ENCODE measurements around the gene HDAC9.
"Not testable (repeated sequence)": the region's sequence is repeated elsewhere in the genome, so short reads cannot be mapped to it uniquely, and the experiment has no call there.

HDAC9 gene

GRCh38 chr7:18667466-18667865, 171.9 kb downstream of the HDAC9 start:
- no peak for DNase-seq

GRCh38 chr7:18671176-18671575, 175.6 kb downstream of the HDAC9 start:
- DNase-seq = no peak

DNA sequence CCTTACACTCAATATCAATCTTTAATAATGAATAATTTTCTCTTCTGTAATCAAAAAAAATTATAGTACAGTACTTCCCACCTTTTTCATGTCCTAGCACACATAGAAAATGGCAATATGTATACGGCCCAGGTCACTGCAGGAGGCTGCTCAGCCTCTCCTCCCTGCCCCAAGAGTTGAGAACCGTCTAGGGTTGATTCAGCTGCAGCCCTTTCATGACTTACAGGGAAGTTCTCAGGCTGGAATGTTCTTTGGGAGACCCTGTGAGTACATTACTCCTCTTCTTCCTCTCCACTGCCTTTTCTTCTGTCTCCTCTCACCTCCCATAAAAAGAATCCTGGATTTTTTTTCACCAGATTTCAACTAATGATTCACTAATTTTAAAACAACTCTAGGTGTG, 180.0 kb downstream of the HDAC9 start:
- no peak for DNase-seq

GRCh38 chr7:18679261-18679660, 183.7 kb downstream of the HDAC9 start:
- no peak for DNase-seq

GRCh38 chr7:18680576-18680975, 185.0 kb downstream of the HDAC9 start:
- DNase-seq = no peak

- no peak for DNase-seq
These were observed 189.4 kb downstream of the HDAC9 start for GRCh38 chr7:18684916-18685315.

GRCh38 chr7:18685971-18686370, 190.4 kb downstream of the HDAC9 start:
- DNase-seq = no peak

GRCh38 chr7:18689551-18689950, 194.0 kb downstream of the HDAC9 start:
- DNase-seq = no peak

- no peak for DNase-seq
These were observed 197.9 kb downstream of the HDAC9 start for GRCh38 chr7:18693406-18693805.

DNA sequence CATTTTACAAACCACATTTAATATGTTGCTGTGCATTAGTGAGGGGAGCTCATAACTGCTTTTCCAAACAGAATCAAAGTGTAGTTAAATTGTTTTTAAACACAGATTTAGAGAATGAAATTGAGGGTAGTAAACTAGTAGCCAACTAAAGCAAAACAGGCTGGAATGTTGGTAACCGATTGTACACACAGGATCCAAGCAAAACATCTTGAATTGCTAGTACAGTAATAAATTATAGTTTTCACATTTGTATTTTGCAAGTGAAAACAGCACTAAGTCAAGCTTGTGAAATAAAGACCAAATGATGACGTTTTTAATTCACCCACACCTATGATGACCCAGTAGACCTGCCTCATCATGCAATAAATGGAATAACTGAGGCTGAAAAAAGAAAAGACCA, 198.3 kb downstream of the HDAC9 start:
- DNase-seq = no peak

- no peak for DNase-seq
These were observed 198.9 kb downstream of the HDAC9 start for GRCh38 chr7:18694484-18694883.

DNA sequence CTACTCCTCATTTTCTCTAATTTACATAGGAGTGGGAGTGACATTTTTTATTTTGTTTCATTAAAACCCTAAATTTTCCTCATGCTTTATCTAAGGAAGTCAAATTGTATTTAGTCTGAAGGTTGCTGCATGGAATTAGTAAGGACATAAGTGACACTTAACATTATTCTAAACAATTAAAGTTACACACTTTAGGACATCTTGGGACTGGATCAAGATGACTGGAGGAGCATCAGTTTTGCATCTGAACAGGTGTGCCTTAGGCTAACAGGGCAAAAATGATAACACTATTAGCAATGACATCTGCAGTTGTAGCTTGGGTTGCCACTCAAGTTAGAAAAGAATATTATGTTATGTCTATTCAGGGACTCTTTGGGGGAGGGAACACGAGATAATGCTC, 199.4 kb downstream of the HDAC9 start:
- no peak for DNase-seq

DNA sequence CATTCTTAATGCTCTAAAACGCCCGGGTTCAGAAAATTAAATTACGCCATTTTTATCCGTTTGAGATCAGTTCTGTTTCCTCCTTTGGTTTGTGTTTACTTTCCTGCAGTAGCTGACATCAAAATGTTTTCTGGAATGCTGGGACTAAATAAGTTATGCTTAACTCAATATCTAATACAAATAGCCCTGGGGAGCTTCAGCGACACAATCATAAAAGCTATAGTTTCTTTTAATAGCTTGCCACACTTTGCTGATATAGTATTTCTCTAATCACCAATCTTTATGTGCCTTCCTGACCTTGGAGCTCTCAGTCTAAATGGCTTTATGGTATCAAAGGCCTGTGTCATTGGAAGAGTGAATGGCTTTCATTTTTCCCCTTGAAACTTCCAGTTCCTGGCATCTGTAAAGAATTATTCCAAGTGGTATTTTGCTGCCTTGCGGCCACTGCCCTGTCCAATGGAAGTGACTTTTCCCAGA, 202.7 kb downstream of the HDAC9 start:
- no peak for DNase-seq

DNA sequence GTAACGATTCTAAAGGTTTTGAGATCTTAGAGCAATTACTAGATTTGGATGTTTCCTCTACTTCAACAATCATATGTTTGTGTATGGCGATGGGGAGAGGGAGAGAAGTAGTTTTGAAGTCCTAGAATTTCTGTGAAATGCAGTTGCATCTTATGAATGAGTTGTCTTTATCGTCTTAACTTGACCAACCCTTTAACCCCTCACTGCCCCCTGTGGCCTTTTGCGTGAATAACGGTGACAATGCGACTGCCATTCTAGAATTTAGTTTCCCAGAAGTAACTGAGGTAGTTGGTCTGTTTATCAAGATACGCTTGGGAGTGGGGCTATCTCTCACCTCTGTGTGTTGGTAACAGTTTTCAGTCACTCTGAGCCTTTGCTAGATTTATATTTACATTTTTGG, 204.6 kb downstream of the HDAC9 start:
- no peak for DNase-seq

GRCh38 chr7:18702071-18702829, 206.7 kb downstream of the HDAC9 start:
- DNase-seq = no peak

DNA sequence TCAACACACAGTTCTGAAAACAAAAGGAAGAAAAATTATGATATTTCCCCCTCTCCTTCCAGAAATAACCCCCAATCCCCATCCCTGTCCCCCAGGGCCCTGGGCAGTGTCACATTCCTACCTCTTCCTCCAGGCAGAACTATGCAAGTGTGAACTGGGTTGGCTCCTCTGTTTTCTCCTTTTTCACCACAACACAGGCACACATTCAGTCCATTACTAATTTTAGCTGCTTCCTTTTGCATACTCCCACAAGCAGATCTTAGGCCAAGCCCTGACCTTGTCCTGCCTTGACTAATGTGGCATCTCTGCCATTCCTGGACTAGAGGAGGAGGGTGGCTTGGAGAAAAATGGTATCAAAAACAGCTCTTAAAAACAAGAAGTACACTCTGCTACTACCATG, 208.1 kb downstream of the HDAC9 start:
- DNase-seq = no peak

DNA sequence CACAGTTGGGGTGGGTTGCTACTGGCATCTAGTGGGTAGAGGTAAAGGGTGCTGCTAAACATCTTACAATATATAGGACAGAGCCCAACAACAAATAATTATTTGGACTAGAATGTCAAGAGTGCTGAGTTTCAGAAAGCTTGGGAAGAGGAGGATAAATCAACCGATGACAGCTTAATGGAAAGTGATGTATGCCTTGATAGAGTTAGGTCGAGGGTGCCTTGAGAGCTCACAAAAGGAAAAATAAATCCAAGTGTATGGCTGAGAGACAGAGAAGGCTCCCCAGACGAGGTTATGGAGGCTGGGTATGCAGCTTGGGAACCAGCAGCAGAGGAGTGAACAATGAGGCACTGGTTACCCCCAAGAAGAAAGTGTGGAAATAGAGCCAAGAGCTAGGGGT, 211.1 kb downstream of the HDAC9 start:
- no peak for DNase-seq

GRCh38 chr7:18708204-18708603, 212.7 kb downstream of the HDAC9 start:
- DNase-seq = no peak

GRCh38 chr7:18715988-18716387, 220.4 kb downstream of the HDAC9 start:
- DNase-seq = no peak

GRCh38 chr7:18721429-18721828, 225.9 kb downstream of the HDAC9 start:
- no peak for DNase-seq

DNA sequence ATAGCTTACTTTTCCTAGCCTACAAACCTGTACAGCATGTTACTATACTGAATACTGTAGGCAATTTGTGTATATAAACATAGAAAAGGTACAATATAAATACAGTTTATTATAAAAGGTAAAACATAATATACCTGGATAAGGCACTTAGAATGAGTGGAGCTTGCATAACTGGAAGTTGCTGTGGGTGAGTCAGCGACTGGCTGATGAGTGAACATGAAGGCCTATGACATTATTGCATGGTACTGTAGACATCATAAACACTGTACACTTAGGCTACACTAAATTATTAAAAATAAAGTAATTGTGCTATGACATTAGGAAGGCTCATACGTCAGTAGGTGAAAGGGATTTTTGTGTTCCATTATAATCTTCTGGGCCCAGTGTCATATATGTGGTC, 228.8 kb downstream of the HDAC9 start:
- DNase-seq = no peak

DNA sequence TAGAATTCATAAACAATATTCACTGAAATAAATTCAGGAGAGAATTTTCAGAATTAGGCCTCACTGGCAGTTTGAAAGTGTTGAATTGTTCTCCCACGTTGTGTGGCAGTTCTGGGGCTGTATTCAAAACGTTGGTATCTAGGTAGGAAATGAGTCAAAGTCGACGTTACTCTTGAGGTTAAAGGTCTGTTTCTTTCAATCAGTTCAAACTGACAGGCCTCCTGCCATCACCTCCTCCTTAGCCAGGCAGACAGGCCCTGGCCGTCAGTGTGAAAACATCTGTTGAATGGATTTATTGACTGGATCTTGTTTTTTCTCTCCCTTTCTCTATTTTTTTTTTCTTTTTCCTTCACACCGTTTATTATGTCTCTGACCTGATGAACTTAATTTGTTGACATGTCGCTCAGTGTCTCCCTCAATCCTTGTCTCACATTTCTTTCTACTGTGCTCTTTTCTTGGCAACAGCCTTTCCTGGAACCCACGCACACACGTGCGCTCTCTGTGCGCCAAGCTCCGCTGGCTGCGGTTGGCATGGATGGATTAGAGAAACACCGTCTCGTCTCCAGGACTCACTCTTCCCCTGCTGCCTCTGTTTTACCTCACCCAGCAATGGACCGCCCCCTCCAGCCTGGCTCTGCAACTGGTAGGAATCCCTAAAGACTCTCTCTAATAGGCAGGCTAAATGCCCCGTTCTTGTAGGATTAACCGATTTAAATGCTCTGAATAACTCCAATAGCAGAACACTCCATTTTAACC, 231.7 kb downstream of the HDAC9 start:
- no peak for DNase-seq

DNA sequence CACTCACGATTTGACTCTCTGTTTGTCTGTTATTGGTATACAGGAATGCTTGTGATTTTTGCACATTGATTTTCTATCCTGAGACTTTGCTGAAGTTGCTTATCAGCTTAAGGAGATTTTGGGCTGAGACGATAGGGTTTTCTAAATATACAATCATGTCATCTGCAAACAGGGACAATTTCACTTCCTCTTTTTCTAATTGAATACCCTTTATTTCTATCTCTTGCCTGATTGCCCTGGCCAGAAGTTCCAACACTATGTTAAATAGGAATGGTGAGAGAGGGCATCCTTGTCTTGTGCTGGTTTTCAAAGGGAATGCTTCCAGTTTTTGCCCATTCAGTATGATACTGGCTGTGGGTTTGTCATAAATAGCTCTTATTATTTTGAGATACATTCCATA, 240.5 kb downstream of the HDAC9 start:
- DNase-seq = not testable (repeated sequence)

- no peak for DNase-seq
These were observed 245.0 kb downstream of the HDAC9 start for GRCh38 chr7:18740579-18740988.

Measured in NCI-H2171 treated with DMSO at 0.1 percent for 48 hours (cell line).